Fibroblast of villous mesenchyme (primary cell): ENCODE data around the gene ATP2C2. TPM values are rescaled to one million over a fixed set of nuclear protein-coding genes. Genes with fewer than 3 reads are reported as not detected.

Experiments used
- DNase-seq: peaks from one replicate; pipeline ENCODE4 v3.0.0-alpha.2; 2010; ENCODE audit warnings: low read depth
- H3K4me3 ChIP-seq: 2 replicates; pipeline ENCODE4 v1.5.1; 2011; ENCODE audit warnings: low read depth, mild to moderate bottlenecking, low read length
- CTCF ChIP-seq: IDR thresholded peaks from 2 replicates; pipeline ENCODE4 v1.5.1; 2012; ENCODE audit warnings: low read depth, mild to moderate bottlenecking, low read length; ENCODE audit not compliant: insufficient read depth
- total RNA-seq: library from RNA; depleted of rRNA; stranded (reverse); fragments of >200 nt; gene quantifications from 2 replicates; pipeline ENCODE4 v1.2.3, GENCODE V29; 2012

ATP2C2 gene
- total RNA-seq, 1 donor, result not detected

GRCh38 chr16:84324434-84325262, 43.7 kb upstream of the ATP2C2 start:
- no peak overlapping the region for H3K4me3 ChIP-seq
- DNase-seq, result no peak
- no peak for TF ChIP-seq CTCF

GRCh38 chr16:84326545-84326944, 41.8 kb upstream of the ATP2C2 start:
- H3K4me3 ChIP-seq, result no peak overlapping the region
- TF ChIP-seq CTCF, result no peak
- no peak for DNase-seq

- TF ChIP-seq CTCF, result no peak
- H3K4me3 ChIP-seq, result no peak overlapping the region
- DNase-seq, result no peak
Measured at GRCh38 chr16:84327926-84328505, 40.3 kb upstream of the ATP2C2 start.

GRCh38 chr16:84329016-84329415, 39.3 kb upstream of the ATP2C2 start:
- no peak overlapping the region for H3K4me3 ChIP-seq
- no peak for TF ChIP-seq CTCF

GRCh38 chr16:84329843-84330684, 38.3 kb upstream of the ATP2C2 start:
- H3K4me3 ChIP-seq, result no peak overlapping the region
- no peak for DNase-seq
- TF ChIP-seq CTCF, result no peak

More at GRCh38 chr16:84329016-84329415, 39.3 kb upstream of the ATP2C2 start:
- no peak for DNase-seq

GRCh38 chr16:84330685-84331050, 37.7 kb upstream of the ATP2C2 start:
- TF ChIP-seq CTCF, result no peak

More at GRCh38 chr16:84330685-84331050, 37.7 kb upstream of the ATP2C2 start:
- DNase-seq, result no peak
- no peak overlapping the region for H3K4me3 ChIP-seq
